HG03060 (cell line): Measurements from ENCODE around the gene SAYSD1.

Experiments
- ATAC-seq: cut with Tn5 transposase; IDR thresholded peaks from one replicate; pipeline ENCODE4 v1.9.1; 2021; ENCODE audit warnings: low read depth, moderate number of reproducible peaks; ENCODE audit not compliant: unreplicated experiment

SAYSD1 gene

DNA sequence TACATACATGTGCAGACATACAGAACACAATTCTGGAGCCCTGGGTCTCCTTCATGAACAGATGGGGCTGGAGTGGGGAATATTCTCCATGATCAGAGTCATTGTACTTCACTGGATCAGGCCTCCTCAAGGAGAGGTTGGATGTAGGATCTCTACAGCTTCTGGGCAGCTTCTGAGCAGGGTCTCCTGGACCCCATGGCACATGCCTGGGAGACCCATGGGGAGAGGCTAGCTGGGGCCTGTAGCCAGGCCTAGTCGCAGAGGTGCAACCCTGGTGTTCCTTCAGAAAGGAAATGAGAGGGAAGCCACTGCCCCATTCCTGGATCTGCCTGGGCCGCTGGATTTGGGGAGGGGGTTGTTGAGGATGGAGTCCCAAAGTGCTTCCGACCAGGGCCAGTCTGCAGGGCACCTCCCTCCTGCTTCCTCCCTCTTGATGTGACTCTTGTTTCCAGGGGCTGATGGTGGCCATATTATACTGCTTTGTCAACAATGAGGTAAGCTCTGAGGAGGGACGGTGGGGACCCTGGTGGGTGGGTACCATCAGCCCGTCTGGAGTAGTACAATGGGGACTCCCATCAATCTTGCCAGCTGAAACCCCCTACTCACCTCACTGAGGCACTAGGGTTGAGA lies 34.6 kb downstream of the SAYSD1 start:
- ATAC-seq: no peak

DNA sequence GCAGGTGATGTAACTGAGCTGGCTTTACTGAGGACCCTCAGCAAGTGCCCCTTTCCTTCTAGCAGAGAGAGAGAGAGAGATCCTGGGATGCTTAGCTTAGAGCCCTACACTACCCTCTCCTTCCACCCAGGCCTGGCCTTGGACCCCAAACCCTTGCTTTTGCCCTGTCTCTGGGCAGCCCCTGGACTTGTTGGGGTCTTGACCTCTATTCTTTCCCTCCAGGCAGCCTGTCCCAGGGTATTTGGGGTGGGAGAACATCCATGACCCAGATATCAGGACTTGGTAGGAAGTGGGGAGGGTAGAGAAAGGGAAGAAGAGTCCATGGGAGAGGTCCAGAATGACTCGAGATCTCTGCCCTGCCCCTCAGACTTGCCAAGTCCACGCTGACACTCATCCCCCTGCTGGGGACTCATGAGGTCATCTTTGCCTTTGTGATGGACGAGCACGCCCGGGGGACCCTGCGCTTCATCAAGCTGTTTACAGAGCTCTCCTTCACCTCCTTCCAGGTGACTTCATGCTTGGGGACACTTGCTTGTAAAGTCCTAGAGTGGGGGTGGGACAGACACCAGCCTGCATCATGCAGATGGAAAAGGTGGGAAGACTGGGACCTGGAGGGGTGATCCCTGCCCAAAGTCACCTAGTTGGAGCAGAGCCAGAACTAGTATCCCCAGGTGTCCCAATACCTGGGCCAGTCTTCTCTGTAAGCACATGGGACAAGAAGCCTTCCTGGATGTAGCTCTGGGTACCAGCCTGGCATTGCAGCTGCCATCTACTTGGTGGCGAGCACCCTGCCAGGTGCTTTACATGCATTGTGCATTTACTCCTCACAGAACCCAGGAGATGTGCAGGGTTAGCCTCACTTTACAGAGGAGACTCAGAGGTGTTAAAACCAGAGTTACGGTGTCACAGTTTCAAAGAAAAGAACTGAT lies 35.5 kb downstream of the SAYSD1 start:
- ATAC-seq: no peak

DNA sequence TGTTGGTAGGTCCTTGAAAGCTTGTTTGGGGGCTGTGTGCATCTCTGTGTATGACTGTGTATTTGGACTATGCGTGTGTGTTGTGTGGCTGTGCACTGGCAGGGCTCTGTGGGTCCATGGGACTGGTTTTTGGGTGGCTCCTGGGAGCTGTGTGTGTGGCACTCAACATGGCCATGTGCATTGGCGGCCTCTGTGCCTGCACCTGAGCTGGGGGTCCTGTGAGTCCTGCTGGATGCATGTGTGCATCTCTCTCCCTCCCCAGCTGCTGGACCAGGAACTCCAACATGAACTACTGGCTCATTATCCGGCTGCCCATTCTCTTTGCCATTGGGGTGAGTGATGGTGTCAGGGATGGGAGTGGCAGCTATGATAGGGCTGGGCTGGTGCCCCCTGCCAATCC lies 36.3 kb downstream of the SAYSD1 start:
- ATAC-seq: no peak

DNA sequence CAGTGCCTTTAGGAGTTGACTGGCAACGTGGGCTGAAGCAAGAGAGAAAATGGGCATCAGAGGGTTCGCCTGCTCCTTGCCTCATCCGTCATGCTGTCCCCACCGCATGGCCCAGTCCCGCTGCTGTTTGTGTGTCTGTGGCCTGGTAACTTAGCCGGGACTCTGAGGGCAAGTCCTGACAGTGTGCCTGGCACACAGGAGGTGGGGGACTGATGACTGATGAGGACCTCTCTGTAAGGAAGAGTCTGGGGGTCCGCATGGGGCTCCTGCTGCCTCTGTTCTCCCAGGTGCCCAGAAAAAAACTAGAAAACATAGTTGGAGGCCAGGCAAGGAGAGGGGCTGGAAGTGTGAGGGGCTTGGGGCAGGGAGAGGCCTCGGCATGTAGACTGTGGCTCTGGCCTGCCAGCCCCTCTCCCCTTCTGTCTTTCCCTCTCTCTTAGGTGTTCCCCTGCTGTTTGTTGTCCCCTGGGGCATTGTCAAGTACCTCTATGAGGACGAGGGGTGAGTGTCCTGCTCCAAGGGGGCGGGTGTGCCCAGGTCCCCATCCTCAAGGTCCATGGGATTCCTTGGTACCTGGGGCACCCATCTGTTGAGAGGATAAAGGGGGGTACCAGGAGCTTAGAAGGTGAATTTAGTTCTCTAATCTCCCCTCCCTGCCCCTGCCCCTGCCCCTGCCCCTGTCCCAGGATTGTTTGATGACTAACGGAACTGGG lies 36.9 kb downstream of the SAYSD1 start:
- ATAC-seq: no peak

DNA sequence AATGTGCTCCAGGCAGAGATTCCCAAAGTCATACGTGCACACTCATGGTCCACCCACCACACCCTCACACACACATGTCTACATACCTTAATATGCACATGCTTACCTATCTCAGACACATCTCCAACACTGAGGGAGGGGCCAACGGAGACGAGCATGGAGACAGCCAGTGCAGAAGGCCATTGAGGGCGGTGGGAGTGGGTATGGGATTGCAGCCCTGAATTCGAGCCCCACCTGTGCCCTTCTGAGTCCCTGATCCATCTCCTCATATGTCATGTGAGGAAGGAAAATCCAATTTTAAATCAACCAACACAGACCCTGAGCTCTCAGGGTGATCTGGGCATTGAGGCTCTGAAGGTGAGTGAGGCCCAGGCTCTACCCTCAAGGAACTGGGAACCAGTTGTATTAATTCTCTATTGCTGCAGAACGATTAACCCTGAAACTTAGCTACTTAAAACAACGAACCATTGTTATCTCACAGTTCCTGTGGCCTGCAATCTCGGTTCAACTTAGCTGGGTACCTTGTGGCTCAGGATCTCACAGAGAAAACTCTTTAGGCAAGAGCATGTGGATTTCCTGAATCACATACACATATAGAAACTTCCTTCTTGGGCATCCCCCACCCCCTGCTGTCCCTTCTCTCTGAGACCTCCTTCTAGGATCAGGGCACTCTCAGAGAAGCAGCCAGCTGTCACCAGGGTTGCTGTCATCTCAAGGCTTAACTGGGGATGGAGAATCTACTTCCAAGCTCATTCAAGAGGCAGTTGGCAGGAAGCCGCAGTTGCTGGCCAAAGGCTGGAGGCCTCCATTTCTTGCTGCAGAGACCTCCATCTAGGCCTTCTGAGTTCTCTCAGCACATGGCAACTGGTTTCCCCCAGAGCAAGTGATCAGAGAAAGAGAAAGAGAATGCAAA lies 38.1 kb downstream of the SAYSD1 start:
- no peak for ATAC-seq

DNA sequence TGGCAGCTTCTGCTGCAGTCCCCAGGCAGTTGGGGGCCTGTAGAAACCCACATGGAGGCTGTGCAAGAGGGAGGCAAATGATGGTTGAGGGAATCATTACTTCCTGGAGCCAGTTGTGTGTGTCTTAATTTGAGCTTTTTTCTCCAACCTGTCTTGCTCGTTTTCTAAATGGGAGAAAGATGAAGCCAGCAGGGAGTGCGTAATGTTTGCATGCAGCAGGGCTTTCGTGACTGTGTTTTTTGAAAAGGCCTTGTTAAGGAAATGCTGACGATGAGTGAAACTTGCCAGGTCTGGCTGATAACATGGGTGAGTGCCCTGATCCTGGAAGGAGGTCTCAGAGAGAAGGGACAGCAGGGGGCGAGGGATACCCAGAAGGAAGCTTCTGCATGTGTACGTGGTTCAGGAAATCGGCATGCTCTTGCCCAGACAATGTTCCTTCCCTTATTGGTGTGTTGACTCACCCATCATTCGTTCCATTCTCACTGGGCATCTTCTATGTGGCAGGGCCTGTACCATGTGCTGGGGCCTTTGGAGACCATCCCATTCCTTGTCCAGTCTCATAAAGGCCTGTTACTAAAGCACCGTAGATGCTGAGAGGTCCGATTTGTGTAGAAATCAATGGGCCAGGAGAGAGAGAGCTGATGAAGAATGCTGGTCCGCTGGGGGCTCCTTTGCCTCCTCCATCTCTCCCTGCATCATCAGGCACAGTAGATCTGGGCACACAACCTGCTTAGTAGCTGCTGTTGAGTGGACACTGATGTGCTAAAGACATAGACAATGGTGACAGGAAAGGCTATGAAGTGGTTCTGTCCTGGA lies 39.0 kb downstream of the SAYSD1 start:
- ATAC-seq: no peak

DNA sequence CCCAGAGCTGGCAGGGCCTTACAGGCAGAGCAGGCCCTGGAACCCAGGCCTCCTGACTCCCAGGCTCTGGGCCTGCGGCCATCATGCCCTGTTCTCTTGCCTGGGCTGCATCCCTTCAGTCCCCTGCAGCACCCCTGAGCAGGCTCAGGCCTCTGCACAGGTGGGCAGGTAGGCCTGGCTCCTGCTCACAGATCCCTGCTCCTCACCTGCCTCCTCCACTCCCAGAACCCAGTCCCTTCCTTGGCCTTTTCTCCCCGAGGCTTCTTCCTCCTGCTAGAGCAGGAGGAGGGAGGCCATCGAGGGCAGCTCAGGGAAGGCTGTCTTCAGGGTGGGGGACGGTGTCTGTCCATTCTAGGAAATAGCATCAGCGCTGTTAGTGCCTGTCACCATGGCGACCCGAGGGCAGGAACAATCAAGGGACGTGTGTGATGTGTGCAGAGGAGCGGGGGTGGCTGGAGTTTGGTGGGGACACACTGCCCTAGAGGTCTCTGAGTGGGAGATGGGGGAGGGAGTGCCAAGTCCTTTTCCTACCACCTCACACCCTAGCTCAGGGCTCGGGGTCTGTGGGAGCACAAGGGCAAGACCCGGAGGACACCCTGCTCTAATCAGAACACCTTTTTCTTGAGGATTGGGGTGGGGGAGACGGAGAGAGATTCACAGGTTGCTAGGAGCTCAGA lies 39.8 kb downstream of the SAYSD1 start:
- ATAC-seq: no peak

DNA sequence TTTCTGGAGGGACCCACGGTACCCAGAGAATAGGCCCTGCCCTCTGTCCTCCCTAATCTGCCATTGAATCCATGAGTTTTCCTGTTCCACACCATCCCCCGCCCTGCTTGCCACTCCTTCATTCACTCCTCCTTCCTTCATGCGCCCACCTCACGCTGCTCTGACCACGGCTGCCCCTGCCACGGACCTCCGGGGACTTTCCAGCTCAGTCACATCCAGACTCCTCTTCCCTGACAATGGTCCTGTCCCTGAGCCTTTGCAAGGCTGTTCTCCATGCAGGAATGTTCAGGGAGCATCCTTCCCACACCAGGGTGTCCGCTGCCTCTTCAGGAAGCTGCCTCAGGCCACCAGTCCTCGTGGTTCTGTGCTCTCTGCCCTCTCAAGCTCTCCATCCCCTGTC lies 40.5 kb downstream of the SAYSD1 start:
- ATAC-seq: no peak

DNA sequence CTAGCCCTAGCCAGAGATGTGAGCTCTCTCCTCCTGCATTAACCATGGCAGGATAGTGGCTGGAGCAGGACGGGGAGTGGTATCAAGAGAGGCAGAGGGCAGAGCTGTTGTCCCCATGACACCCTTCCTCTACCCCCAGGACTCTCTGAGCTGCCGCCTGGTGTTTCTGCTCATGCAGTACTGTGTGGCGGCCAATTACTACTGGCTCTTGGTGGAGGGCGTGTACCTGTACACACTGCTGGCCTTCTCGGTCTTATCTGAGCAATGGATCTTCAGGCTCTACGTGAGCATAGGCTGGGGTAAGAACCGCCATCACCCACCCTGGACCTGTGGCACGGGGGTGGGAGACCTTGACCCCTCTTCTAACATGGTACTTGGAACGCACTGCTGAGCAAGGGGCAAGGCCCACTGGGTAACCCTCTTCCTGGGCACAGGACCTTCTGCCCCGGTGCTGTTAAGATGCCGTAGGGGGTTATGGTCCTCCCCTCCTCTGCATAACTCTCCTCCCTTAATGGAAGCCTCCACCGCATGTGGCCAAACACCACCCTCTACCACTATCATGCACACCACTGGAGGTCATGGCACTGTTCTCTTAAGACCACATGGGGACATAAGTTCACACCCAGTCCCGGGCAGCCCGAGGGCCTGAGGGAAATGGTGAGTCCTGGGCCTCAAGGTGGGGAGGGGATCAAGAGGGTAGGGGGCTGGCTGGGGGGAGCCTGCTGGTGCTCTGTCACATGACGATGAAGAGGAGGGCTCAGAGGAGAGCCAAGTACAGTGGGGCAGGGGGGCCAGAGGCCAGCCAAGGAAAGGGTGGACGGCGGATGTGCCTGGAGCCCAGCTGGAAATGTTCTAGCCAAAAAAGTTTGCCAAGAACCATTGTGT lies 41.3 kb downstream of the SAYSD1 start:
- ATAC-seq: no peak

DNA sequence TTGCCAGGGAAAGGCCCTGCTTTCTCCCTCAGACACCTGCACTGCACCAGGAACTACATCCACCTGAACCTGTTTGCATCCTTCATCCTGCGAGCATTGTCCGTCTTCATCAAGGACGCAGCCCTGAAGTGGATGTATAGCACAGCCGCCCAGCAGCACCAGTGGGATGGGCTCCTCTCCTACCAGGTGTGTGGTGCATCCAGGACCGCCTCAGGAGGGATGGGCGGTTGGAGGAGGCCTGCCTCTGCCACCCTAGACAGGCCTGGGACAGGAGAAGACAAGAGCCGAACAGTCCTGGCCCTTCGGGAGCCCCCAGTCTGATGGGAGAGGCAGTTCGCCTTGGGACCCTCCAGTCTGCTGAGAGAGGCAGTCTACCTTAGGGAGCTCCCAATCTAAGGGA lies 42.2 kb downstream of the SAYSD1 start:
- no peak for ATAC-seq

DNA sequence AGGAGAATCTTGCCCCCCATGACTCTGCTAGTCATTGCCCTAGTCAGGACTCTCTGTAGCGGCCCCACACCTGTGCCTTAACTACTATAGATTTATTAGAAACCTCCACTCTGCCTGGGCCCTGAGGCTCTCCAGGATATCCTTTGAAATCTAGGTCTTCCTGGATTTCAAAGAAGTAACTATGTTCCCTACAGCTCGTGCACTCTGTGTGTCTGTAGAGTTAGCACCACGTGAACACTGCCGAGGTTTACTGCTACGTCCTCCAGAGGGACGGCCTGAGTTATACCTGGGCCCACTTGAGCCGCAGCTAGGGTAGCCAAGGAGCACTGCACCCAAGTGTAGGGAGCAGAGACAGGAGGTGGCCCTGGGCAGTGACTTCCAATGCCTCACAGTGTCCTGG lies 46.6 kb downstream of the SAYSD1 start:
- no peak for ATAC-seq

DNA sequence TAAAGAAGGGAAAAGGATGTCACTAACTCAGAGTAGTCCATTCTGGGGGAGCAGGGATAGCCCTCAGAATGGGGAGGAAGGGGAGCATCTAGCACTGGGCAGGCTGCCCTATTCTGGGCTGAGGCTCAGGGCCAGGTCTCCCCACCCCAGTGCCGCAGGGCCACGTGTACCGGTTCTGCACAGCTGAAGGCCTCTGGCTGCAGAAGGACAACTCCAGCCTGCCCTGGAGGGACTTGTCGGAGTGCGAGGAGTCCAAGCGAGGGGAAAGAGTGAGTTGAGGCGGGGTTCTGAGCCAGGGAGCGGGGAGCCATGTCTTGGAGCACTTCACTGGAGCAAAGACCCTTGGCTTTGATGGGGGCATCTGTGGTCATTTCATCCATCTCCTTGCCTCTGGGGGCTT lies 49.4 kb downstream of the SAYSD1 start:
- ATAC-seq: no peak

DNA sequence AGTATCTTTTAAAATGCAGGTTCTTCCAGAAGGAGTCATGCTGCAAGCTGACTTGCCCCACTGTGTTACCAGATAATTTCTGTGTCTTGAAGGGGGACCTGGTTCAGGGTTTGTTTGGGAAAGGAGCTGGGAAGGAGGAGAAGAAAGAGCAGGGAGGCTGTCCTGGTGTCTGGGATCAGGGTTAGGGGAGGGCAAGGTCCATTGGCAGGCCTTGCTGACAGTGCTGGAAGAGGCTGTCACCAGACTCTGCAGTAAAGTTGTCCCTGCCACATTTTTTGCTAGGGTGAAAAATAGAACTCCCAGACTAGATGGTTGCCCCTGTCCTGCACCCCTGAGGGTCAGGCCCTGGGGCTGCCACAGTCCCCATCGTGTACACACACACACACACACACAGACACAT lies 51.5 kb downstream of the SAYSD1 start:
- no peak for ATAC-seq

DNA sequence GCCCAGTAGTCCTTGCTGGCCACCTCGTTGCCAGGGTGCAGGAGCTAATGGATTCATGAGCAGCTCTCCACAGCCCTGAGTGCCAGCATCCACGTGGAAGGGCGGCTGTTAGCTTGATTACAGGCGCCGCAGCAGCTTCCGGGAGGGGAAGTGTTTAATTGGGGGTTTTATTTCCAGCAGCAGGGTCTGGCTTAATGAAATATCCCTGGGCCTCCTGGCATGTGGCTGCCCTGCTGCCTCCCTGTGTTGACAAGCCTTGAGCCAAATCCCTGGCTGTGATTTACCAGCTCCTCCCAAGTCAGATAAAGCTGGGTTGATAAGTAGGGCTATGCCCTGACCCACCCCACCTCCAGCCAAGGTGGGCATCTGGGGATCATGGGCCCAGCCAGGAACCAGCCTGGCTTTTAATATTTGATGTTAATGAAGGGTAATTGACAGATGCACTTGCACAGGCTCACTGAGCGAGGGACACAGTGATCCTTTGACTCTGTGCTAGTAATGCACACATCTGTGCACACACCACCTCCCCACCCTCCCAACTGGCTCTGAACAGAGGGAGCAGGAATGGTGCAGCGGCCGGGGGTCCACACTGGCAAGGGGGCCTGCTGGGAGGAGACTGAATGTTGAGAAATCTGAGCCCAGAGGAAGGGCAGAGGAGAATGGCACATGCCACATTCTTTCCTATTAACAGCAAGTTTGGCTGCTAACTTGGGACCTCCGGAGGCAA lies 52.8 kb downstream of the SAYSD1 start:
- ATAC-seq: no peak

DNA sequence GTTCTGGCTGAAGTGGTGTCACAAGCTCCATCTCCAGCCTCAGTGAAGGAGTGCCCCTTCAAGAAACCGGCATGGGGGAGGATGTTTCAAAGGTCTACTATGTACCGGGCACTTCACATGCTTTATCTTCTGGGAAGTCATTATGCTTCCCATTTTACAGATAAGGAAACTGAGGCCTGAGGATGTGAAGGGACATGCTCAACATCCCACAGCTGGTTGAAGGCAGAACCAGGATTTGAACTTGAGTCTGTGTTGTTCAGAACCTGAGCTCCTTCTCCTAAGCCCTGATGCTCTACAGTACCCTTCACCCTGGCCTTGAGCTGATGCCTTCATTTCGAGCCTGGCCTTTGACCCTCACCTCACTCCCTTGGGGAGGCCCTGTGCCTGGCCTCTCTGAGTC lies 53.4 kb downstream of the SAYSD1 start:
- ATAC-seq: no peak

DNA sequence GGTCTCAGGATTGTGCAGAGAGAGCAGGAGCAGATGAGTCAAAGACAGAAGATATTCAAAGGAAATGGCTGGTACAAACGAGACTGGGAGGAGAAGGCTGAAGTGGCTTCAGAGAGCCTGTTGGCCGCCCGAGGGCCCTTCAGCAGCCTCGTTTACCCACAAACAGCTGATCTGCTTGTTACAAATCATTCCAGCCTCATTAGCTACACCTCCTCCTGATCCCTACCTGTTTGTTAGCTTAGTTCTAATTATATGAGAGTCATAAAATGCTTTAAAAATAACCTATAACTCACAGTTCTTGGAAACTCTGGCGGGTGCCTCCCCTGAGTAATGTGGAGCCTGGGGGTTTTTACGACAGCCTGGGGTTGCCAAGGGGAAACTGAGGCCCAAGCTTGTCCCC lies 53.8 kb downstream of the SAYSD1 start:
- ATAC-seq: no peak

DNA sequence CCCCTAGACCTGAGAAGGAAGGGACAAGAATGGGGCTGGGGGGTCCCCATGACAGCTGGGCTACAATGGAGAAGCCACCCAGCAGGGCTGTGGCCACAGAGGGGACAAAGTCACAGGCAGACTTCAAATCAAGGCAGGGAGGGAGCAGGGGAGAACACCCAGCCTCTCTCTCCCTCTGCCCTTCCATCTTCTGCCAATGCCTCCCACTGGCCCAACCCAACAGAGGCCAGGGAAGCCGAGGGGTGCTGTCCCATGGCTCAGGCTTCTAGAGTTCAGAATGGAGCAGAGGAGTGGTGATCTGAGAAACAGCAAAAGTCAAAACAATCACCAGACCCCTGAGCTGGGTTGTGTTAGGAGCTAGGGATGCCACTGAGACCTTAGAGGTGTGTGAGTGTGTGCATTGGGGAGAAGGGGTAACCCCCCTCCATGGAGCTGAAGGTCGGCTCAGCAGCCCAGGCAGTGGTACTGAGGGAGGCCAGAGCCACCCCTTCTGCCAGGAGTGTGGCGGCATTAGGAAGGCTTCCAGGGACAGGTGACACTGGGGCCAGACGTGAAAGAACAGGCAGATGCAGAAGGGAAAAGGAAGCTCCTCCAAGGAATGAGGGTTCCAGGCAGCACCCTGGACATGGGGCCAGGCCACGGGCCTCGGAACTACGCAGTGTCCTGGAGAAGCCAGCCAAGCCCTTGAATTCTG lies 54.4 kb downstream of the SAYSD1 start:
- ATAC-seq: no peak
